PC-3 (cell line): Measurements from ENCODE around the gene NPHP1. TPM values are rescaled to one million over a fixed set of nuclear protein-coding genes. Genes with fewer than 3 reads are reported as not detected.
A peak's percentile ranks its signal among the peaks of the same experiment; 100 is the strongest.
"Not testable (repeated sequence)": the region's sequence is repeated elsewhere in the genome, so short reads cannot be mapped to it uniquely, and the experiment has no call there.

Source experiments
- ATAC-seq: fragments of 200-7000 bp; cut with Tn5 transposase; 2 replicates; pipeline ENCODE4 v1.9.1; 2020; ENCODE audit warnings: mild to moderate bottlenecking, moderate library complexity
- BruUV-seq: library from RNA; stranded (reverse); fragments of 400-500 nt; replicated peaks from 2 replicates; lab custom pipeline; 2021; lab: Mats Ljungman, UMichigan
- CTCF ChIA-PET: fragments of 300-600 bp; sonication (Branson Sonifier 250); formaldehyde crosslinking; loops from one replicate; lab custom pipeline; 2022; ENCODE audit warnings: antibody characterized with exemption; lab: Charles Lee
- POLR2A ChIA-PET: fragments of 300-600 bp; sonication (Branson Sonifier 250); formaldehyde crosslinking; loops from one replicate; lab custom pipeline; 2022; ENCODE audit warnings: antibody characterized with exemption; ENCODE audit not compliant: unreplicated experiment; lab: Charles Lee
- DNase-seq: peaks from one replicate; pipeline ENCODE4 v3.0.0-alpha.2; 2015
- H2AFZ ChIP-seq: fragments of 300-600 bp; sonication (generic); 2 replicates; pipeline ENCODE4 v1.6.0; 2016; ENCODE audit warnings: antibody characterized with exemption, low read length
- H3F3A ChIP-seq: fragments of 300-600 bp; sonication (generic); one replicate; pipeline ENCODE4 v1.6.0; 2017; ENCODE audit warnings: antibody characterized with exemption, low read length, control low read depth, mild to moderate bottlenecking; ENCODE audit not compliant: unreplicated experiment
- H3K27ac ChIP-seq: fragments of 300-600 bp; sonication (generic); 2 replicates; pipeline ENCODE4 v1.5.1; 2016; ENCODE audit warnings: mild to moderate bottlenecking, low read length
- H3K27me3 ChIP-seq: fragments of 300-600 bp; sonication (generic); 2 replicates; pipeline ENCODE4 v1.6.1; 2016; ENCODE audit warnings: low read length, mixed read lengths
- H3K36me3 ChIP-seq: fragments of 300-600 bp; sonication (generic); 2 replicates; pipeline ENCODE4 v1.6.1; 2016; ENCODE audit warnings: low read depth, mixed run types, low read length, mixed read lengths
- H3K4me1 ChIP-seq: fragments of 300-600 bp; sonication (generic); 2 replicates; pipeline ENCODE4 v1.5.1; 2016; ENCODE audit warnings: low read length; ENCODE audit not compliant: insufficient read depth
- H3K4me2 ChIP-seq: fragments of 300-600 bp; sonication (generic); 2 replicates; pipeline ENCODE4 v1.6.0; 2016; ENCODE audit warnings: low read length
- H3K4me3 ChIP-seq: fragments of 300-600 bp; sonication (generic); 2 replicates; pipeline ENCODE4 v1.5.1; 2016; ENCODE audit warnings: mild to moderate bottlenecking, low read length, mixed read lengths
- H3K79me2 ChIP-seq: fragments of 300-600 bp; sonication (generic); 2 replicates; pipeline ENCODE4 v1.6.1; 2017; ENCODE audit warnings: low read length, mixed read lengths
- H3K9ac ChIP-seq: fragments of 300-600 bp; sonication (generic); 2 replicates; pipeline ENCODE4 v1.6.0; 2016; ENCODE audit warnings: mild to moderate bottlenecking, low read length
- H3K9me2 ChIP-seq: fragments of 300-600 bp; sonication (generic); replicated peaks from 2 replicates; pipeline ENCODE4 v1.6.1; 2016; ENCODE audit warnings: mixed run types, low read length, mixed read lengths
- H3K9me3 ChIP-seq: fragments of 300-600 bp; sonication (generic); 2 replicates; pipeline ENCODE4 v1.6.1; 2016; ENCODE audit warnings: low read length, mixed read lengths
- H4K20me1 ChIP-seq: fragments of 300-600 bp; sonication (generic); 2 replicates; pipeline ENCODE4 v1.6.1; 2016; ENCODE audit warnings: low read length, mixed read lengths
- CTCF ChIP-seq: fragments of 300-600 bp; sonication (generic); conservative IDR thresholded peaks from 2 replicates; pipeline ENCODE4 v1.5.1; 2017; ENCODE audit warnings: antibody characterized with exemption, low read depth, mild to moderate bottlenecking, low read length
- EZH2 ChIP-seq: fragments of 300-600 bp; sonication (generic); IDR thresholded peaks from one replicate; pipeline ENCODE4 v1.6.1; 2017; ENCODE audit warnings: antibody characterized with exemption, mild to moderate bottlenecking, low read length; ENCODE audit not compliant: unreplicated experiment
- EZH2phosphoT487 ChIP-seq: fragments of 300-600 bp; sonication (generic); IDR thresholded peaks from 2 replicates; pipeline ENCODE4 v1.6.1; 2018; ENCODE audit warnings: mild to moderate bottlenecking, antibody characterized with exemption, low read length, borderline replicate concordance
- intact Hi-C: fragments of 100-400 bp; cut with micrococcal nuclease; formaldehyde crosslinking; loops from 2 replicates; pipeline ENCODE4 v1.9.0; 2023
- total RNA-seq: library from RNA; depleted of rRNA; stranded (reverse); fragments of >200 nt; gene quantifications from 2 replicates; pipeline ENCODE4 v1.2.3, GENCODE V29; 2014

NPHP1 gene
- total RNA-seq, 1 experiment from 2014 or later = 4.2 TPM

GRCh38 chr2:110095994-110096633 is 108.7 kb downstream of the NPHP1 start:
- no peak overlapping the region for H3K9ac ChIP-seq
- no peak for DNase-seq
- H3K4me2 ChIP-seq = no peak overlapping the region
- H3K9me3 ChIP-seq = no peaks in the 10 kb centered on the region
- BruUV-seq = no TSS peak
- no peaks in the 10 kb centered on the region for H4K20me1 ChIP-seq
- no peaks in the 10 kb centered on the region for H3F3A ChIP-seq
- H3K4me1 ChIP-seq = peaks cover 26% of the 10 kb centered on the region
- no peaks in the 10 kb centered on the region for H3K27me3 ChIP-seq
- no peak overlapping the region for H2AFZ ChIP-seq
- peaks cover 25% of the 10 kb centered on the region for H3K36me3 ChIP-seq
- ATAC-seq = no peak
- H3K4me3 ChIP-seq = no peak overlapping the region
- intact Hi-C loops = no loop called here
- H3K79me2 ChIP-seq = peaks cover 51% of the 10 kb centered on the region
- POLR2A ChIA-PET = no interaction called here
- TF ChIP-seq EZH2 (no peak), EZH2phosphoT487 (no peak), CTCF (no peak)
- CTCF ChIA-PET = no interaction called here
- H3K9me2 ChIP-seq = no peaks in the 10 kb centered on the region
- no peak overlapping the region for H3K27ac ChIP-seq

GRCh38 chr2:110094884-110095534 is 109.8 kb downstream of the NPHP1 start:
- H3K4me2 ChIP-seq, H3K9ac ChIP-seq, H3K9me2 ChIP-seq, intact Hi-C loops, H3K27me3 ChIP-seq, H3K27ac ChIP-seq, BruUV-seq, DNase-seq, H4K20me1 ChIP-seq, H3K9me3 ChIP-seq, H2AFZ ChIP-seq, ATAC-seq, H3K4me3 ChIP-seq, CTCF ChIA-PET, H3F3A ChIP-seq: not testable (repeated sequence)
- Histone ChIP-seq H3K79me2 (peaks cover 45% of the 10 kb centered on the region), H3K4me1 (peaks cover 15% of the 10 kb centered on the region), H3K36me3 (peaks cover 25% of the 10 kb centered on the region)
- POLR2A ChIA-PET = interaction anchor here (0.7 kb wide), 1 partner anchor 19 kb away, joined by 10 read pairs; no protein-coding TSS in a partner anchor

- not testable (repeated sequence) for BruUV-seq, DNase-seq
Observed at GRCh38 chr2:110093924-110094323, 110.9 kb downstream of the NPHP1 start.

GRCh38 chr2:110090164-110090563 is 114.6 kb downstream of the NPHP1 start:
- H3K4me2 ChIP-seq, H3K9me2 ChIP-seq, BruUV-seq, H3K9ac ChIP-seq, H3K36me3 ChIP-seq, H3K9me3 ChIP-seq, CTCF ChIA-PET, H3K4me3 ChIP-seq, DNase-seq, intact Hi-C loops, POLR2A ChIA-PET, H3F3A ChIP-seq, H3K4me1 ChIP-seq, H3K27ac ChIP-seq, H4K20me1 ChIP-seq, H2AFZ ChIP-seq, H3K27me3 ChIP-seq, H3K79me2 ChIP-seq: not testable (repeated sequence)
- ATAC-seq = peak; percentile 66; the same call in 1 of the 2 replicates

More at GRCh38 chr2:110093924-110094323, 110.9 kb downstream of the NPHP1 start:
- peaks cover 34% of the 10 kb centered on the region for H3K79me2 ChIP-seq
- H3K9me3 ChIP-seq, H2AFZ ChIP-seq, H3K27ac ChIP-seq, CTCF ChIA-PET, H3K4me2 ChIP-seq, H3K9me2 ChIP-seq, H3K4me3 ChIP-seq, POLR2A ChIA-PET, H3K9ac ChIP-seq, intact Hi-C loops, H3K27me3 ChIP-seq, H3F3A ChIP-seq, H4K20me1 ChIP-seq, ATAC-seq: not testable (repeated sequence)
- H3K4me1 ChIP-seq = peaks cover 12% of the 10 kb centered on the region
- peaks cover 18% of the 10 kb centered on the region for H3K36me3 ChIP-seq

- intact Hi-C loops, H3F3A ChIP-seq, H3K4me2 ChIP-seq, H3K4me3 ChIP-seq, H3K4me1 ChIP-seq, H3K36me3 ChIP-seq, H3K9me2 ChIP-seq, DNase-seq, H3K9me3 ChIP-seq, H3K27me3 ChIP-seq, H3K79me2 ChIP-seq, POLR2A ChIA-PET, H4K20me1 ChIP-seq, H3K27ac ChIP-seq, CTCF ChIA-PET, H2AFZ ChIP-seq, H3K9ac ChIP-seq, BruUV-seq: not testable (repeated sequence)
- peak; percentile 60 for ATAC-seq
Observed at GRCh38 chr2:110083757-110084156, 121.1 kb downstream of the NPHP1 start.
